ENCODE results near the gene EPHA3.

- TF ChIP-seq CTCF (IDR thresholded peaks at IDR 0.05) (peak in 5 of 7 experiments; percentile 44 to 89 (median 82)), POLR2A (IDR thresholded peaks at IDR 0.05) (no peak)
Observed at GRCh38 chr3:89098964-89099585, 8.3 kb upstream of the EPHA3 start.

Measured in stomach (tissue), 4 donors.